Vagina (tissue), 2 donors: ENCODE measurements around the gene TPPP.

ENCODE experiments used
- POLR2A ChIP-seq, 2 donors: fragments of 450-650 bp; IDR thresholded peaks; one replicate each; pipeline ENCODE4 v1.6.1; 2017; ENCODE audit warnings: antibody characterized with exemption in 2 of 2, mild to moderate bottlenecking in 2 of 2, moderate library complexity in 2 of 2
- POLR2AphosphoS5 ChIP-seq, 2 donors: sonication (generic); formaldehyde crosslinking; IDR thresholded peaks; one replicate each; pipeline ENCODE4 v1.9.0; 2017; ENCODE audit warnings: antibody characterized with exemption in 2 of 2, mild to moderate bottlenecking in 2 of 2, low read depth in 1 of 2; ENCODE audit not compliant: insufficient read depth in 1 of 2
- TF ChIP-seq, protein P1 (sequence below), 3 experiments: fragments of 450-650 bp in 2 of 3; fragments of 200-600 bp in 1 of 3; sonication (generic) in 1 of 3; IDR thresholded peaks; one replicate each; pipeline ENCODE4 v1.5.1; 2017 to 2019; ENCODE audit warnings: antibody characterized with exemption in 3 of 3, mild to moderate bottlenecking in 2 of 3, moderate library complexity in 2 of 3

DNA sequence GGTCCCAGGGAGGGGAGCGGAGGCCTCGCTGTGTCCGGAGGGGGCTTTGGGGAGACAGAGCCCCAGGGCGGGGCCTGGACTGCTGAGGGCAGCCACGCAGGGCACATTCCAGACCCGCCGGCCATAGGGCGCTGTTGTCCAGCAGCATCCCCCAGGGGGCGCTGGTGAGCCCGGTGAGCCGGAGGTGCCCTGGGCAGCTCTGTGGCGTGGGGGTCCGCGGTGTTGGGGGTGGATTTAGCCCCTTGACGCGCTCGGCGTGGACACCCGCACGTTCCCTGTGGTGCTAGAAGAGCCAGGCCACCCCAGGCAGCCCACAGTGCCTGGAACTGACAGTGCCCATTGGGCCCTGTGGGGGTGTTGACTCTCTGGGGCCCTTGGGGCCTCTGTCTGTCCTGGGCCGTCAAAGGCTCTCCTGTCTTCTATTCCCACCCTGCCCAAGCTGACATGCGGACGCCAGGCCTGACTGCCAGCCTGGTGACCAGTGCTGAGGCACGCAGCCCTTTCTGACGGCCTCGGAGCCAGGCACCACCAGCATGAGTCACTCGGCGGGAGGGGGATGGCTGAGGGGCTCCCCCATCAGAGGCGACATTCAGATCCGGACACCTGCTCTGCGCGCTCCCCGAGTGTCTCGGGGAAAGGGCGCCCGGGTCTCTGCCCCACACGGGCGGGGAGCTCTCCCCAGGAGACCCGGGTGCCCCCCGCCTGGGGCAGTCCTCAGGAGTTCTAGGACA, 23.9 kb downstream of the TPPP start:
- TF ChIP-seq POLR2A (IDR thresholded peaks at IDR 0.05) (no peak), POLR2AphosphoS5 (IDR thresholded peaks at IDR 0.05; ENCODE audit: insufficient read depth in 1 of 2, low read depth in 1 of 2) (no peak)
- TF ChIP-seq, protein P1, sequence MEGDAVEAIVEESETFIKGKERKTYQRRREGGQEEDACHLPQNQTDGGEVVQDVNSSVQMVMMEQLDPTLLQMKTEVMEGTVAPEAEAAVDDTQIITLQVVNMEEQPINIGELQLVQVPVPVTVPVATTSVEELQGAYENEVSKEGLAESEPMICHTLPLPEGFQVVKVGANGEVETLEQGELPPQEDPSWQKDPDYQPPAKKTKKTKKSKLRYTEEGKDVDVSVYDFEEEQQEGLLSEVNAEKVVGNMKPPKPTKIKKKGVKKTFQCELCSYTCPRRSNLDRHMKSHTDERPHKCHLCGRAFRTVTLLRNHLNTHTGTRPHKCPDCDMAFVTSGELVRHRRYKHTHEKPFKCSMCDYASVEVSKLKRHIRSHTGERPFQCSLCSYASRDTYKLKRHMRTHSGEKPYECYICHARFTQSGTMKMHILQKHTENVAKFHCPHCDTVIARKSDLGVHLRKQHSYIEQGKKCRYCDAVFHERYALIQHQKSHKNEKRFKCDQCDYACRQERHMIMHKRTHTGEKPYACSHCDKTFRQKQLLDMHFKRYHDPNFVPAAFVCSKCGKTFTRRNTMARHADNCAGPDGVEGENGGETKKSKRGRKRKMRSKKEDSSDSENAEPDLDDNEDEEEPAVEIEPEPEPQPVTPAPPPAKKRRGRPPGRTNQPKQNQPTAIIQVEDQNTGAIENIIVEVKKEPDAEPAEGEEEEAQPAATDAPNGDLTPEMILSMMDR (IDR thresholded peaks at IDR 0.05) = peak; percentile 26 to 46 (median 29)
